ENCODE data around the gene ZNRD2.

Gene ZNRD2

GRCh38 chr11:65538232-65538914 lies 31.9 kb upstream of the ZNRD2 start:
- DNase-seq (ENCODE audit: low spot score): no peak

GRCh38 chr11:65538915-65539743 lies 31.1 kb upstream of the ZNRD2 start:
- no peak for DNase-seq (ENCODE audit: low spot score)

GRCh38 chr11:65539744-65540289 lies 30.5 kb upstream of the ZNRD2 start:
- DNase-seq (ENCODE audit: low spot score): peak; percentile 88

GRCh38 chr11:65540290-65541092 lies 29.8 kb upstream of the ZNRD2 start:
- peak; percentile 90 for DNase-seq (ENCODE audit: low spot score)

- no peak for DNase-seq (ENCODE audit: low spot score)
These were observed 28.9 kb upstream of the ZNRD2 start for GRCh38 chr11:65541093-65541982.

- DNase-seq (ENCODE audit: low spot score): no peak
These were observed 27.4 kb upstream of the ZNRD2 start for GRCh38 chr11:65542738-65543390.

GRCh38 chr11:65545853-65546216 lies 24.4 kb upstream of the ZNRD2 start:
- no peak for DNase-seq (ENCODE audit: low spot score)

- DNase-seq (ENCODE audit: low spot score): peak; percentile 94
These were observed 23.9 kb upstream of the ZNRD2 start for GRCh38 chr11:65546217-65546958.

- DNase-seq (ENCODE audit: low spot score): no peak
These were observed 22.7 kb upstream of the ZNRD2 start for GRCh38 chr11:65547446-65548125.

GRCh38 chr11:65548395-65548794 lies 21.9 kb upstream of the ZNRD2 start:
- DNase-seq (ENCODE audit: low spot score): no peak

- no peak for DNase-seq (ENCODE audit: low spot score)
These were observed 21.2 kb upstream of the ZNRD2 start for GRCh38 chr11:65549096-65549495.

GRCh38 chr11:65551572-65552387 lies 18.5 kb upstream of the ZNRD2 start:
- peak; percentile 92 for DNase-seq (ENCODE audit: low spot score)

- DNase-seq (ENCODE audit: low spot score): peak; percentile 56
These were observed 17.8 kb upstream of the ZNRD2 start for GRCh38 chr11:65552388-65552951.

- peak; percentile 90 for DNase-seq (ENCODE audit: low spot score)
These were observed 16.8 kb upstream of the ZNRD2 start for GRCh38 chr11:65553301-65554001.

GRCh38 chr11:65554057-65554818 lies 16.0 kb upstream of the ZNRD2 start:
- no peak for DNase-seq (ENCODE audit: low spot score)

- DNase-seq (ENCODE audit: low spot score): no peak
These were observed 15.3 kb upstream of the ZNRD2 start for GRCh38 chr11:65554842-65555430.

Data from NAMALWA (cell line).